Left hindlimb (tissue), 1 donor: ENCODE measurements around the gene ARL8B.
"Not testable (repeated sequence)": the region's sequence is repeated elsewhere in the genome, so short reads cannot be mapped to it uniquely, and the experiment has no call there.

Experiments
- DNase-seq: peaks from one replicate; pipeline ENCODE4 v3.0.0-alpha.2; 2018

ARL8B gene

DNA sequence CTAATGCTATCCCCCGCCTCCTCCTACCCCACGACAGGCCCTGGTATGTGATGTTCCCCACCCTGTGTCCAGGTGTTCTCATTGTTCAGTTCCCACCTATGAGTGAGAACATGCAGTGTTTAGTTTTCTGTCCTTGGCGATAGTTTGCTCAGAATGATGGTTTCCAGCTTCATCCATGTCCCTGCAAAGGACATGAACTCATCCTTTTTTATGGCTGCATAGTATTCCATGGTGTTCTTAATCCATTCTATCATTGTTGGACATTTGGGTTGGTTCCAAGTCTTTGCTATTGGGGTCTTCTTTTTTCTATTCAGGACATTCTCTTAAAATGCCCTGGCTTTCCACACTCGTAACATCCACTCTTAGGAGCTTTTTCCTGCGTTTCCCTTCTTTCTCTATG is 25.1 kb downstream of the ARL8B start:
- not testable (repeated sequence) for DNase-seq

GRCh38 chr3:5149306-5149880 is 27.3 kb downstream of the ARL8B start:
- DNase-seq: no peak

DNA sequence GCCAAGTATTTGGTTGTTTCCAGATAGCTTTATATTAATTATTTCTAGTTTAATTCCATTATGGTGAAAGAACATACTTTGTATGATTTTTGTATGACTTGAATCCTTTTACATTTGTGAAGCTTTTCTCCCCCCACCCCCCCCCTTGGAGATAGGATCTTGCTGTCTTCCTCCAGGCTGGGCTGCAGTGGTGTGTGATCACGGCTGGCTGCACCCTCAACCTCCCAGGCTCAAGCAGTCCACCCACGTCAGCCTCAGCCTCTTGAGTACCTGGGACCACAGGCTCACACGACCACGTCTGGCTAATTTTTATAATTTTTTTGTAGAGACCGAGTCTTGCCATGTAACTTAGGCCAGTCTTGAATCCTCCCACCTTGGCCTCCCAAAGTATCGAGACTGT is 29.5 kb downstream of the ARL8B start:
- no peak for DNase-seq

DNA sequence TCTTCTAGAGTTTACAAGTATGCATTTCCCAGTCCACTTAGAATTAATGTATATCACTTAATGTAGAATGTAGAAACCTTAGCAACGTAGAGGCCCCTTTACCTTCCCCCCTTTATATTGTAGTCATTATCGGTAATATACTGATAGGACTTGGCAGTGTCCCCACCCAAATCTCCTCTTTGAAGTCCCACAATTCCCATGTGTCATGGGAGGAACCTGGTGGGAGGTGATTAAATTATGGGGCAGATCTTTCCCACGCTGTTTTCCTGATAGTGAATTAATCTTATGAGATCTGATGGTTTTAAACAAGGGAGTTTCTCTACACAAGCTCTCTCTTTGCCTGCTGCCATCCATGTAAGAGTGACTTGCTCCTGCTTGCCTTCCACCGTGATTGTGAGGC is 31.0 kb downstream of the ARL8B start:
- DNase-seq: no peak

DNA sequence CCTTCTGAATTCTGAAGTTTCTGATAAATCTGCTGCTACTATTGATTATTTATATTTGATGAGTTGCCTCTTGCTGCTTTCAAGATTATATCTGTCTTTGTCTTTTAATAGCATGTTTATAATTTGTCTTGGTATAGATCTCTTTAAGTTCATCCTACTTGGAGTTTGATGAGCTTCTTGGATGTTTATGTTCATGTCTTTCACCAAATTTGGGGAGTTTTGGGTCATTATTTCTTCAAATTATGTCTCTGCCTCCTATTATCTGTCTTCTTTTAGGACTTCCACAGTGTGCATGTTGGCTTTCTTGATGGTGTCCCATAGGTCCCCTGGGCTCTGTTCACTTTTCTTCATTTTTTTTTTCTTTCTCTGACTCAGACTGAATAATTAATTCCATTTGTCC is 33.1 kb downstream of the ARL8B start:
- no peak for DNase-seq

DNA sequence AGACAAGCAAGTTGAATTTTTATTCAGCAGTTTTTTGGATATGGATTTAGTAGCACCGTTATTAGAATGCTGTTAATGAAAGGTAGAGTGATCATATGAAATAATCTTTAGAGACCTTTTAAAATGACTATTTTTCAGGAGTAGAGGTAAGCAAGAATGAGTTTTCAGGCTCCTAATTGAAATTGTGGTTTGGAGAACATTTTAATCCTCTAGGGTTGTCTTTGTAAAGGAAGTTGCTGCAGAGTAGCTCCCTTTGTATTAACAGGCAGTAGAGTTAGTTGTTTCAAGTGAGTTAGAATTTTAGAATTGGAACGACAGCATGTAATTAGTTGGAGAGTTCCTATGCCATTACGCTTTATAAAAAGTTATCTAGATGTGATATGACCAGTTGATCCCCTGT is 38.2 kb downstream of the ARL8B start:
- no peak for DNase-seq

- no peak for DNase-seq
Observed at GRCh38 chr3:5160940-5161858, 39.1 kb downstream of the ARL8B start.

GRCh38 chr3:5162102-5162501 is 40.0 kb downstream of the ARL8B start:
- no peak for DNase-seq

DNA sequence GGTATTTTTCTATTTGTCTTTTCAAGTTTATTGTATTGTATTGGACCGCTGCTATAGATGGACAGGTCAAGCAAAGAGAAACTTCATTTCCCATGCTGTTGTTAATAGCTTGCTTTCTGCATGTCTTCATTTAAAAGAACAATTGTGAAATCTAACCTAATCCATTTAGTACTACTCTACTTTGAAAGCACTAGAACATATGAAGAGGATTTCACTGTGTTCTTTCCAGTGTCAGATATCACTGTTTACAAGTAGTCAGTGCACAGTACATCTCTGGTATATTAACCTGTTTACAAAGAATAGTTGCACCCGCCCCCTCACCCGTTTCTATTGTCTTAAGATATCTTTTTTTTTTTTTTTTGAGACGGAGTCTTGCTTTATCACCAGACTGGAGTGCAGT is 43.6 kb downstream of the ARL8B start:
- no peak for DNase-seq

DNA sequence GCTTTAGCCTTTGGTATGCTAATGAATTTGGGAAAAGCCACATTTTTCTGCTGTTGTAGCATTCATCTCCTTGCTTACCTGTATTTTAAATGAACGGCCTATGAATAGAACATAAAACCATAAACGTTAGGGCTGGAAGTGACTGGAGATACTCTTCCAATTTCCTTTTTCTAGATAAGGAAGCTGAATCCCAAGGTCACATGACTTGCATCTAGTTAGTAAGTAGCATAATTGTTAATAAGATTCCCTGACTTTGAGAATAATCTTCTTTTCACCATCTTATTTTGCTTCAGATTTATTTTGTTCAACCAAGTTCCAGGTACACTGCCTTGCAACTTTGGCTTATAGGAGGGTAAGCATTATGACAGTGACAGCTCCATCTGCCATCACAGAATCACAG is 44.8 kb downstream of the ARL8B start:
- DNase-seq: no peak

- DNase-seq: no peak
Observed at GRCh38 chr3:5168110-5168509, 46.0 kb downstream of the ARL8B start.

GRCh38 chr3:5169807-5170206 is 47.7 kb downstream of the ARL8B start:
- no peak for DNase-seq

GRCh38 chr3:5170975-5171374 is 48.9 kb downstream of the ARL8B start:
- no peak for DNase-seq

- DNase-seq: no peak
Observed at GRCh38 chr3:5172018-5172417, 49.9 kb downstream of the ARL8B start.

DNA sequence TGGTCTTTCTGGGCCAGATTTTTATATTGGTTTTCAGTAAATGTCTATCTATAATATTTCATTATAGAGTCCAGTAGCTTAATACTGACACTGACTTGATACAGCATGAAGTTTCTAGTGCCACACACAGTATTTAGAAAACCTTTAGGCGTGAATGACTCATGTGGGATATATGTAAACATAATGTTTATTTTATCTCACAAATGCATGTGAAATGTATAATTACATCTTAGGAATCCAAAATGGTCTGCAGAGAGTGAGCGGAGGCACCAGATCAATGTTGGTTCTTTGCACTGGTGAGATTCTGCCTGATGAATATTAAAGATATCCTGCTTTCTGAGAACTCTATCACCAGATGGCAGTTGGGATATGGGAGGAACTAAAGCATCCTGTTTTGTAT is 56.9 kb downstream of the ARL8B start:
- DNase-seq: not testable (repeated sequence)

GRCh38 chr3:5181469-5182141 is 59.5 kb downstream of the ARL8B start:
- no peak for DNase-seq

DNA sequence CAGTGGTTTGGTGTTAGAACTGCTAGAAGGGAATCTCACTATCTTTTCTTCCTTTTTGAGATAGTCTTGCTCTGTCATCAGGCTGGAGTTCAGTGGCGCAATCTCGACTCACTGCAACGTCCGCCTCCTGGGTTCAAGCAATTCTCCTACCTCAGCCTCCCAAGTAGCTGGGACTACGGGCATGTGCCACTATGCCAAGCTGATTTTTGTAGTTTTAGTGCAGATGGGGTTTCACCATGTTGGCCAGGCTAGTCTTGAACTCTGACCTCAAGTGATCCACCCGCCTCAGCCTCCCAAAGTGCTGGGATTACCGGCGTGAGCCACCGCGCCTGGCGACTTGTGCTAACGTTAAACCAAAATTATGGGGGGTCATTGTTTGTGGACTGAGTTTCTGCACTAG is 61.6 kb downstream of the ARL8B start:
- not testable (repeated sequence) for DNase-seq

DNA sequence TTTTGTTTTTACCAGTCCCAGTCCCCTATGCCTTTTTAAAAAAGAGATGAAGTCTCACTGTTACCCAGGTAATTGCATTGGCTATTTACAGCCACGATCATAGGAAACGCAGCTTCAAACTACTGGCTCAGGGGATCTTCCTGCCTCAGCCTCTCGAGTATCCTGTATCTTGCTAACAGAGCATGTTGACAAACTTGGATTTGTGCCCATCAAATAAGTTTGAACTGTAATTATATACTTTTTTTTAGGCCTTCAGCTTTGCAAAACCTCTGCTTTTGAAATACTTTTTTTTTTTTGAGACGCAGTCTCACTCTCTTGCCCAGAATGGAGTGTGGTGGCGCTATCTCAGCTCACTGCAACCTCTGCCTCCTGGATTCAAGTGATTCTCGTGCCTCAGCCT is 62.4 kb downstream of the ARL8B start:
- DNase-seq: no peak

DNA sequence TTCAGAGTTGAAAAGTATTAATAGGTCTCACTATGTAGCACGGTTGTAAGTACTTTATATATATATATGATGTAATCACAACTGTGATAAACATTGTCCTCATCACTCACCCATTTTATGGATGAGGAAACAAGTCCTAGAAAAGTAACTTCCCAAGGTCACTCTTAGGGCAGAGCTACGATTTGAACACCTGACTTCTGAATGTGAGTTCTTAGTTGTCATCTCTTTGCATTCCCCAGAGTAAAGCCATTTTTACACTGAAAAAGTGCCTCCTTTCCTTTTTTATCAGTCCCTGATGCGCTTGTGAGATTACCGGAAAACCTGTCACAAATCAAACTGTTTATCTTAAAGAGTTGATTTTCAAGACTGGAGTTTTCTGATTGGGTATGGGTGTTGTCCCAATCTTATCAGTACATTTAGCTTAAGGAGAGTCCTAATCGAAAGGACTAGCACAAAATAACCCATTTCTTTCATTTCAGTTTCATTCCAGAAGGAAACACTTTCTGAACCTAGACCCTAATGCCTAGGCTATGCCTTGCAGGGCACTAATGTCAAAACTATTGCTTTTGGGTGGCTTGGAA is 63.1 kb downstream of the ARL8B start:
- DNase-seq: no peak

DNA sequence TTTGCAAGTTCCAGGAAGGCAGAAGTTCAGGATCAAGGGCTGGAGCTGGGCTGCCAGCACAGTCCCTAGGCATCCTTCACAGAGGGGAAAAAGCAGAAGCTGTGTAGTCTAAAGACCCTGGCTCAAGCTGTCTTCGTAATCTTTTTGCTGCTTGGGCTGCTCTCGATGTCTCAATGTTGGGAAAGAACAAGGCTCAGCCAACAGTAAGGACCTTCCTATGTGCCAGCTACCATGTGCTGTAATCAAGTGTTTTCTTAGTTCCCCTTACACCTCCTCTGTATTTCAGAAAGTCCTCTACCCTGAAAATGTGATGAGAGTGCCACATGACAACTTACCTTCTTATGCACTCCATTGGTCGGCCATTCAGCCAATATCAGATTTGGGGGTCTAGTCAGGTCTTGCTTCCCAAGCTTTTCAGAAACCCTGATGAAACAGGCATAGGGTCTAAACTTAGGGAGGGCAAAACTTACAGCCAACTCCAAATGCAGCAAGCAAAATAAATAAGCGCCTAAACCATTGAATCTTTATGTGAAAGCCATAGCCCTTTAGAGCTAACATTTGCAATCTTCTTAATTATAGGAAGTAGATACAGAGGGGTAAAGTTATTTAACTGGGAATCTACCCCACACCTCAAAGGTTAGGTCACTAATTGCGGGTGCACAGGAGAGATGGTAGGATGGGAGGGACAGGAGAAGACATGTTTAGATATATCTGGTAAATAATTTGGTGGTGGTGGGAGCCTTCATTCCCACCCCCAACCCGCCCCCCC is 64.2 kb downstream of the ARL8B start:
- no peak for DNase-seq

- DNase-seq: no peak
Observed at GRCh38 chr3:5186858-5187155, 64.7 kb downstream of the ARL8B start.

- DNase-seq: peak; percentile 98
Observed at GRCh38 chr3:5187156-5187919, 65.2 kb downstream of the ARL8B start, which contains the start of gene EDEM1. TSS of gene EDEM1 (plus strand) at chr3:5187707. CDS start at chr3:5187806, 99 bp downstream.
